ENCODE results near the gene ZFYVE9. TPM values are rescaled to one million over a fixed set of nuclear protein-coding genes. Genes with fewer than 3 reads are reported as not detected.

Gene ZFYVE9
- total and polyA plus RNA-seq, 9 of the 15 experiments (the other 6 are each of a cell fraction or from before 2014, with no cell fraction given) = 0.52 to 14.4 (median 8.9) TPM

DNA sequence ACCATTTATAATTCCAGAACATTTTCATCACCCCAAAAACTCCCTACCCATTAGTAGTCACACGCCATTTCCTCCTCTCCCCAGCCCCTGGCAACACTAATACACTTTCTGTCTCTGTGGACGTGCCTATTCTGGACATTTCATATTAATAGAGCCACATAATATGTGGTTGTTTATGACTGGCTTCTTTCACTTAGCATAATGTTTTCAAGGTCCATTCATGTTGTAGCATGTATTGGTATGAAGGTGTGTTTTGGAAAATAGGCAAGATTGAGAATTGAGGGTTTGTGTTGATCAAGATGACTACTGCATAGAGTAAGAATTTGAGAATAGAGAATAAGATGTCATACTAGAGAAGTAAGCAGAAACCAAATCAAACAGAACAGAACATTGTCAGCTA, 67.5 kb downstream of the ZFYVE9 start:
- Histone ChIP-seq H4K20me1 (replicated peaks; ENCODE audit: control insufficient read depth, insufficient read depth, low read length) (no peaks in the 10 kb centered on the region), H3K79me2 (ENCODE audit: control insufficient read depth, insufficient read depth, low read length) (peaks cover 5% of the 10 kb centered on the region; the same call in 1 of the 3 replicates), H3K27ac (ENCODE audit: extremely low read depth, low read depth, low read length) (no peak overlapping the region), H3K4me2 (ENCODE audit: insufficient read depth, low read length) (no peak overlapping the region), H3K36me3 (ENCODE audit: control insufficient read depth, insufficient read depth, low read length) (no peaks in the 10 kb centered on the region), H3K27me3 (ENCODE audit: control insufficient read depth in 2 of 2, insufficient read depth in 2 of 2, low read length in 2 of 2) (no peaks in the 10 kb centered on the region), H3K4me1 (replicated peaks in 1 of 2; ENCODE audit: control insufficient read depth in 2 of 2, insufficient read depth in 2 of 2, low read length in 2 of 2) (peaks cover 7 to 15% of the 10 kb centered on the region in 2 experiments), H3K9ac (ENCODE audit: insufficient read depth in 1 of 2, low read depth in 2 of 2, low read length in 2 of 2) (no peak overlapping the region), H3K9me1 (ENCODE audit: control insufficient read depth, insufficient read depth, low read length) (no peaks in the 10 kb centered on the region), H2AFZ (ENCODE audit: low read depth, low read length) (no peak overlapping the region), H3K9me3 (replicated peaks; ENCODE audit: control insufficient read depth, insufficient read depth, low read depth, low read length) (no peaks in the 10 kb centered on the region), H3K4me3 (no peak overlapping the region)
- BruUV-seq (replicated peaks) = no TSS peak
- WGBS (ENCODE audit: insufficient coverage, low coverage, missing lambda C conversion rate) = 68% methylated on average over 2 of the region's 2 CpGs
- DNase-seq (ENCODE audit: extremely low read depth in 1 of 4, low spot score in 3 of 4) = no peak
- CTCF ChIA-PET (ENCODE audit: low intra/inter-chr PET ratio) = interaction anchor here (0.6 kb wide), 1 partner anchor 68 kb away, joined by 4 read pairs; the partner anchor contains the start of gene ZFYVE9
- ATAC-seq = no peak
- in situ Hi-C loops (cut with MboI) (no loop called here), intact Hi-C loops (cut with micrococcal nuclease) (no loop called here)
- FAIRE-seq = no peak
- POLR2A ChIA-PET = no interaction called here
- TF ChIP-seq, protein P1, sequence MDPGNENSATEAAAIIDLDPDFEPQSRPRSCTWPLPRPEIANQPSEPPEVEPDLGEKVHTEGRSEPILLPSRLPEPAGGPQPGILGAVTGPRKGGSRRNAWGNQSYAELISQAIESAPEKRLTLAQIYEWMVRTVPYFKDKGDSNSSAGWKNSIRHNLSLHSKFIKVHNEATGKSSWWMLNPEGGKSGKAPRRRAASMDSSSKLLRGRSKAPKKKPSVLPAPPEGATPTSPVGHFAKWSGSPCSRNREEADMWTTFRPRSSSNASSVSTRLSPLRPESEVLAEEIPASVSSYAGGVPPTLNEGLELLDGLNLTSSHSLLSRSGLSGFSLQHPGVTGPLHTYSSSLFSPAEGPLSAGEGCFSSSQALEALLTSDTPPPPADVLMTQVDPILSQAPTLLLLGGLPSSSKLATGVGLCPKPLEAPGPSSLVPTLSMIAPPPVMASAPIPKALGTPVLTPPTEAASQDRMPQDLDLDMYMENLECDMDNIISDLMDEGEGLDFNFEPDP (CRISPR knock-in tag; IDR thresholded peaks at IDR 0.05) = no peak
- TF ChIP-seq, protein P2, sequence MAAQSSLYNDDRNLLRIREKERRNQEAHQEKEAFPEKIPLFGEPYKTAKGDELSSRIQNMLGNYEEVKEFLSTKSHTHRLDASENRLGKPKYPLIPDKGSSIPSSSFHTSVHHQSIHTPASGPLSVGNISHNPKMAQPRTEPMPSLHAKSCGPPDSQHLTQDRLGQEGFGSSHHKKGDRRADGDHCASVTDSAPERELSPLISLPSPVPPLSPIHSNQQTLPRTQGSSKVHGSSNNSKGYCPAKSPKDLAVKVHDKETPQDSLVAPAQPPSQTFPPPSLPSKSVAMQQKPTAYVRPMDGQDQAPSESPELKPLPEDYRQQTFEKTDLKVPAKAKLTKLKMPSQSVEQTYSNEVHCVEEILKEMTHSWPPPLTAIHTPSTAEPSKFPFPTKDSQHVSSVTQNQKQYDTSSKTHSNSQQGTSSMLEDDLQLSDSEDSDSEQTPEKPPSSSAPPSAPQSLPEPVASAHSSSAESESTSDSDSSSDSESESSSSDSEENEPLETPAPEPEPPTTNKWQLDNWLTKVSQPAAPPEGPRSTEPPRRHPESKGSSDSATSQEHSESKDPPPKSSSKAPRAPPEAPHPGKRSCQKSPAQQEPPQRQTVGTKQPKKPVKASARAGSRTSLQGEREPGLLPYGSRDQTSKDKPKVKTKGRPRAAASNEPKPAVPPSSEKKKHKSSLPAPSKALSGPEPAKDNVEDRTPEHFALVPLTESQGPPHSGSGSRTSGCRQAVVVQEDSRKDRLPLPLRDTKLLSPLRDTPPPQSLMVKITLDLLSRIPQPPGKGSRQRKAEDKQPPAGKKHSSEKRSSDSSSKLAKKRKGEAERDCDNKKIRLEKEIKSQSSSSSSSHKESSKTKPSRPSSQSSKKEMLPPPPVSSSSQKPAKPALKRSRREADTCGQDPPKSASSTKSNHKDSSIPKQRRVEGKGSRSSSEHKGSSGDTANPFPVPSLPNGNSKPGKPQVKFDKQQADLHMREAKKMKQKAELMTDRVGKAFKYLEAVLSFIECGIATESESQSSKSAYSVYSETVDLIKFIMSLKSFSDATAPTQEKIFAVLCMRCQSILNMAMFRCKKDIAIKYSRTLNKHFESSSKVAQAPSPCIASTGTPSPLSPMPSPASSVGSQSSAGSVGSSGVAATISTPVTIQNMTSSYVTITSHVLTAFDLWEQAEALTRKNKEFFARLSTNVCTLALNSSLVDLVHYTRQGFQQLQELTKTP (IDR thresholded peaks at IDR 0.05; ENCODE audit: low read depth in 1 of 2, partially characterized antibody in 2 of 2) = no peak
- TF ChIP-seq BDP1 (IDR thresholded peaks at IDR 0.05; ENCODE audit: insufficient read depth, insufficient read length) (no peak), SIN3B (IDR thresholded peaks at IDR 0.05; ENCODE audit: low read depth) (no peak), NR2C1 (IDR thresholded peaks at IDR 0.05) (no peak), NR2C1 (tag; IDR thresholded peaks at IDR 0.05) (no peak), JUNB (CRISPR knock-in tag; conservative IDR thresholded peaks at IDR 0.05) (no peak), ZFP36 (IDR thresholded peaks at IDR 0.05; ENCODE audit: low read depth, low read length, partially characterized antibody) (no peak), ETV1 (tag; conservative IDR thresholded peaks at IDR 0.05; ENCODE audit: low read depth) (no peak), TEAD2 (tag; IDR thresholded peaks at IDR 0.05) (no peak), TOE1 (IDR thresholded peaks at IDR 0.05; ENCODE audit: borderline replicate concordance) (no peak), TOE1 (CRISPR knock-in tag; IDR thresholded peaks at IDR 0.05; ENCODE audit: borderline replicate concordance, low read depth) (no peak), CCNT2 (IDR thresholded peaks at IDR 0.05; ENCODE audit: borderline replicate concordance, extremely low read depth, insufficient read length, low read depth, low read length) (no peak)
- TF ChIP-seq, protein P3, sequence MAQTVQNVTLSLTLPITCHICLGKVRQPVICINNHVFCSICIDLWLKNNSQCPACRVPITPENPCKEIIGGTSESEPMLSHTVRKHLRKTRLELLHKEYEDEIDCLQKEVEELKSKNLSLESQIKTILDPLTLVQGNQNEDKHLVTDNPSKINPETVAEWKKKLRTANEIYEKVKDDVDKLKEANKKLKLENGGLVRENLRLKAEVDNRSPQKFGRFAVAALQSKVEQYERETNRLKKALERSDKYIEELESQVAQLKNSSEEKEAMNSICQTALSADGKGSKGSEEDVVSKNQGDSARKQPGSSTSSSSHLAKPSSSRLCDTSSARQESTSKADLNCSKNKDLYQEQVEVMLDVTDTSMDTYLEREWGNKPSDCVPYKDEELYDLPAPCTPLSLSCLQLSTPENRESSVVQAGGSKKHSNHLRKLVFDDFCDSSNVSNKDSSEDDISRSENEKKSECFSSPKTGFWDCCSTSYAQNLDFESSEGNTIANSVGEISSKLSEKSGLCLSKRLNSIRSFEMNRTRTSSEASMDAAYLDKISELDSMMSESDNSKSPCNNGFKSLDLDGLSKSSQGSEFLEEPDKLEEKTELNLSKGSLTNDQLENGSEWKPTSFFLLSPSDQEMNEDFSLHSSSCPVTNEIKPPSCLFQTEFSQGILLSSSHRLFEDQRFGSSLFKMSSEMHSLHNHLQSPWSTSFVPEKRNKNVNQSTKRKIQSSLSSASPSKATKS (CRISPR knock-in tag; IDR thresholded peaks at IDR 0.05) = no peak

All from K562 (cell line).